ENCODE results near the gene LRRC34.

DNA sequence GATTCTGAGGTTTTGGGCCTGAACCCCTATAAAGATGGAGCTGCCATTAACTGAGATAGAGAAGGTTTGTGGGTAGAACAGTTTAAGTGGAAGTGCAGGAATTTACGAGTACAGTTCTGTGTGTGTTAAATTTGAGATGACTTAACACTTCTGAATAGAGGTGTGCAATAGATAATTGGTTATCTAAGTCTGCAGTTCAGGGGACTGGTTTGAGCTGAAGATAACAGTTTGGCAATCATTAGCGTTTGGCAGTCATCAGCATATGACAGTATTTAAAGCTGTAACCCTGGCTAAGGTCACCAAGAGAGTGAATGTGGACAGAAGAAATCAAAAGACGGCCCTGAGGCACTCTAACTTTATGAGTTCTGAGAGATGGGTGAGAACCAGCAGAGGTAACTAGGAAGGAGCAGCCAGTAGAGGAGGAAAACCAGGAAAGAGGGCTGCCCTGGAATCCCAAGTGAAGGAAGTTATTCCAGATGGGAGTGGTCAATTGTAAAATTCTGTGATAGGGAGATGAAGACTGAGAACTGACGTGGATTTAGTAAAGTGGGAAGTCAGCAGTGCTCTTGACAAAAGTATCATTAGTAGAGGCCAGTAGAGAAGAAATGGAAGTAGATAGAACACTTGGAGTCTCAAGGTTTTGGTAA is 31.4 kb downstream of the LRRC34 start:
- TF ChIP-seq CTCF (IDR thresholded peaks at IDR 0.05), result no peak
- no peak for TF ChIP-seq POLR2AphosphoS5 (IDR thresholded peaks at IDR 0.05)
